ENCODE data around the gene MOSPD2. TPM values are rescaled to one million over a fixed set of nuclear protein-coding genes. Genes with fewer than 3 reads are reported as not detected.

Gene MOSPD2
- total and polyA plus RNA-seq, 2 of the 8 experiments (the other 6 are each of a cell fraction or from before 2014, with no cell fraction given), result 4.5 to 12.1 TPM

DNA sequence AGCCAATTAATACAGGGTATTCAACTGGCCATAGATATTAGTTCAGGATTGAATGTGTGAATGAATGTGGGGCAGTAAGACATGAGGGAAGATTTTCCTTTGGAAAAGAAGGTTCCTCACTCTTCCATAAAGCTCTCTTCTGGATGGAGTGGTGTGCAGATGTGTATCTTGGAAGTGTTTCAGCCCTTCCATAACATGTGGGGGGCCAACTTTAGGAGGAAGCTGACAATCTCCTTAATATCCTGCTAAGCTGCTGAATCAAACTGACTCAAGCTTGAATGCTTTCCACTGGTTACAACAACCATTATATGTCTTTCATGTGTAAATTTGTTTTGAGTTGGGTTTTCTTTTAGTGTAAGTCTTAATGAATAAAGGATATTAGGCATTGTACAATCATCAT lies 40.6 kb upstream of the MOSPD2 start (continued):
- TF ChIP-seq, protein P1, sequence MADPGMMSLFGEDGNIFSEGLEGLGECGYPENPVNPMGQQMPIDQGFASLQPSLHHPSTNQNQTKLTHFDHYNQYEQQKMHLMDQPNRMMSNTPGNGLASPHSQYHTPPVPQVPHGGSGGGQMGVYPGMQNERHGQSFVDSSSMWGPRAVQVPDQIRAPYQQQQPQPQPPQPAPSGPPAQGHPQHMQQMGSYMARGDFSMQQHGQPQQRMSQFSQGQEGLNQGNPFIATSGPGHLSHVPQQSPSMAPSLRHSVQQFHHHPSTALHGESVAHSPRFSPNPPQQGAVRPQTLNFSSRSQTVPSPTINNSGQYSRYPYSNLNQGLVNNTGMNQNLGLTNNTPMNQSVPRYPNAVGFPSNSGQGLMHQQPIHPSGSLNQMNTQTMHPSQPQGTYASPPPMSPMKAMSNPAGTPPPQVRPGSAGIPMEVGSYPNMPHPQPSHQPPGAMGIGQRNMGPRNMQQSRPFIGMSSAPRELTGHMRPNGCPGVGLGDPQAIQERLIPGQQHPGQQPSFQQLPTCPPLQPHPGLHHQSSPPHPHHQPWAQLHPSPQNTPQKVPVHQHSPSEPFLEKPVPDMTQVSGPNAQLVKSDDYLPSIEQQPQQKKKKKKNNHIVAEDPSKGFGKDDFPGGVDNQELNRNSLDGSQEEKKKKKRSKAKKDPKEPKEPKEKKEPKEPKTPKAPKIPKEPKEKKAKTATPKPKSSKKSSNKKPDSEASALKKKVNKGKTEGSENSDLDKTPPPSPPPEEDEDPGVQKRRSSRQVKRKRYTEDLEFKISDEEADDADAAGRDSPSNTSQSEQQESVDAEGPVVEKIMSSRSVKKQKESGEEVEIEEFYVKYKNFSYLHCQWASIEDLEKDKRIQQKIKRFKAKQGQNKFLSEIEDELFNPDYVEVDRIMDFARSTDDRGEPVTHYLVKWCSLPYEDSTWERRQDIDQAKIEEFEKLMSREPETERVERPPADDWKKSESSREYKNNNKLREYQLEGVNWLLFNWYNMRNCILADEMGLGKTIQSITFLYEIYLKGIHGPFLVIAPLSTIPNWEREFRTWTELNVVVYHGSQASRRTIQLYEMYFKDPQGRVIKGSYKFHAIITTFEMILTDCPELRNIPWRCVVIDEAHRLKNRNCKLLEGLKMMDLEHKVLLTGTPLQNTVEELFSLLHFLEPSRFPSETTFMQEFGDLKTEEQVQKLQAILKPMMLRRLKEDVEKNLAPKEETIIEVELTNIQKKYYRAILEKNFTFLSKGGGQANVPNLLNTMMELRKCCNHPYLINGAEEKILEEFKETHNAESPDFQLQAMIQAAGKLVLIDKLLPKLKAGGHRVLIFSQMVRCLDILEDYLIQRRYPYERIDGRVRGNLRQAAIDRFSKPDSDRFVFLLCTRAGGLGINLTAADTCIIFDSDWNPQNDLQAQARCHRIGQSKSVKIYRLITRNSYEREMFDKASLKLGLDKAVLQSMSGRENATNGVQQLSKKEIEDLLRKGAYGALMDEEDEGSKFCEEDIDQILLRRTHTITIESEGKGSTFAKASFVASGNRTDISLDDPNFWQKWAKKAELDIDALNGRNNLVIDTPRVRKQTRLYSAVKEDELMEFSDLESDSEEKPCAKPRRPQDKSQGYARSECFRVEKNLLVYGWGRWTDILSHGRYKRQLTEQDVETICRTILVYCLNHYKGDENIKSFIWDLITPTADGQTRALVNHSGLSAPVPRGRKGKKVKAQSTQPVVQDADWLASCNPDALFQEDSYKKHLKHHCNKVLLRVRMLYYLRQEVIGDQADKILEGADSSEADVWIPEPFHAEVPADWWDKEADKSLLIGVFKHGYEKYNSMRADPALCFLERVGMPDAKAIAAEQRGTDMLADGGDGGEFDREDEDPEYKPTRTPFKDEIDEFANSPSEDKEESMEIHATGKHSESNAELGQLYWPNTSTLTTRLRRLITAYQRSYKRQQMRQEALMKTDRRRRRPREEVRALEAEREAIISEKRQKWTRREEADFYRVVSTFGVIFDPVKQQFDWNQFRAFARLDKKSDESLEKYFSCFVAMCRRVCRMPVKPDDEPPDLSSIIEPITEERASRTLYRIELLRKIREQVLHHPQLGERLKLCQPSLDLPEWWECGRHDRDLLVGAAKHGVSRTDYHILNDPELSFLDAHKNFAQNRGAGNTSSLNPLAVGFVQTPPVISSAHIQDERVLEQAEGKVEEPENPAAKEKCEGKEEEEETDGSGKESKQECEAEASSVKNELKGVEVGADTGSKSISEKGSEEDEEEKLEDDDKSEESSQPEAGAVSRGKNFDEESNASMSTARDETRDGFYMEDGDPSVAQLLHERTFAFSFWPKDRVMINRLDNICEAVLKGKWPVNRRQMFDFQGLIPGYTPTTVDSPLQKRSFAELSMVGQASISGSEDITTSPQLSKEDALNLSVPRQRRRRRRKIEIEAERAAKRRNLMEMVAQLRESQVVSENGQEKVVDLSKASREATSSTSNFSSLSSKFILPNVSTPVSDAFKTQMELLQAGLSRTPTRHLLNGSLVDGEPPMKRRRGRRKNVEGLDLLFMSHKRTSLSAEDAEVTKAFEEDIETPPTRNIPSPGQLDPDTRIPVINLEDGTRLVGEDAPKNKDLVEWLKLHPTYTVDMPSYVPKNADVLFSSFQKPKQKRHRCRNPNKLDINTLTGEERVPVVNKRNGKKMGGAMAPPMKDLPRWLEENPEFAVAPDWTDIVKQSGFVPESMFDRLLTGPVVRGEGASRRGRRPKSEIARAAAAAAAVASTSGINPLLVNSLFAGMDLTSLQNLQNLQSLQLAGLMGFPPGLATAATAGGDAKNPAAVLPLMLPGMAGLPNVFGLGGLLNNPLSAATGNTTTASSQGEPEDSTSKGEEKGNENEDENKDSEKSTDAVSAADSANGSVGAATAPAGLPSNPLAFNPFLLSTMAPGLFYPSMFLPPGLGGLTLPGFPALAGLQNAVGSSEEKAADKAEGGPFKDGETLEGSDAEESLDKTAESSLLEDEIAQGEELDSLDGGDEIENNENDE (IDR thresholded peaks at IDR 0.05; ENCODE audit: insufficient replicate concordance, low read length), result no peak
- TF ChIP-seq SIX5 (IDR thresholded peaks at IDR 0.05; ENCODE audit: low read depth, low read length) (no peak), RNF2 (IDR thresholded peaks at IDR 0.05; ENCODE audit: borderline replicate concordance, low read depth, low read length, missing control alignments, poor library complexity, severe bottlenecking) (no peak), CHD1 (IDR thresholded peaks at IDR 0.05; ENCODE audit: low read depth, low read length) (no peak), GTF2F1 (IDR thresholded peaks at IDR 0.05; ENCODE audit: borderline replicate concordance, low read depth, low read length) (no peak), BRCA1 (IDR thresholded peaks at IDR 0.05; ENCODE audit: low read depth, low read length) (no peak), POLR2AphosphoS5 (IDR thresholded peaks at IDR 0.05; ENCODE audit: low read depth, low read length) (no peak), NRF1 (IDR thresholded peaks at IDR 0.05; ENCODE audit: low read depth, low read length) (no peak), GABPA (IDR thresholded peaks at IDR 0.05; ENCODE audit: borderline replicate concordance, insufficient read depth, low read length) (no peak), EGR1 (IDR thresholded peaks at IDR 0.05; ENCODE audit: borderline replicate concordance, low read depth, low read length) (no peak)

All from H1 (cell line).